HepG2 (cell line): Measurements from ENCODE around the gene ZFAND3. TPM values are rescaled to one million over a fixed set of nuclear protein-coding genes. Genes with fewer than 3 reads are reported as not detected.

ENCODE experiments used
- EZH2 ChIP-seq: conservative IDR thresholded peaks from 2 replicates; pipeline ENCODE4 v1.6.1; 2012; ENCODE audit warnings: mild to moderate bottlenecking, low read depth, low read length, moderate library complexity
- GATA4 ChIP-seq: sonication (generic); IDR thresholded peaks from 2 replicates; pipeline ENCODE4 v1.6.1; 2016; ENCODE audit warnings: antibody characterized with exemption, low read depth, borderline replicate concordance
- IKZF4 ChIP-seq: sonication (generic); formaldehyde crosslinking; IDR thresholded peaks from 2 replicates; pipeline ENCODE4 v1.5.1; 2020; ENCODE audit warnings: borderline replicate concordance, mild to moderate bottlenecking, low read depth, missing genetic modification reagents; ENCODE audit errors: not compliant biosample characterization
- NFE2L2 ChIP-seq: fragments of 150-350 bp; IDR thresholded peaks from 2 replicates; pipeline ENCODE4 v1.6.1; 2014; ENCODE audit warnings: low read length
- NR0B2 ChIP-seq: sonication (generic); formaldehyde crosslinking; IDR thresholded peaks from 2 replicates; pipeline ENCODE4 v1.4.0; 2020; ENCODE audit warnings: mild to moderate bottlenecking, missing genetic modification reagents
- NR3C1 ChIP-seq: sonication (generic); formaldehyde crosslinking; IDR thresholded peaks from 2 replicates; pipeline ENCODE4 v1.4.0; 2020; ENCODE audit warnings: missing genetic modification reagents
- POGZ ChIP-seq: sonication (generic); formaldehyde crosslinking; IDR thresholded peaks from 2 replicates; pipeline ENCODE4 v1.4.0; 2020; ENCODE audit warnings: mild to moderate bottlenecking, missing genetic modification reagents
- SIX1 ChIP-seq: sonication (generic); formaldehyde crosslinking; IDR thresholded peaks from 2 replicates; pipeline ENCODE4 v1.4.0; 2020; ENCODE audit warnings: missing genetic modification reagents, borderline replicate concordance
- ZBTB21 ChIP-seq: sonication (generic); formaldehyde crosslinking; IDR thresholded peaks from 2 replicates; pipeline ENCODE4 v1.4.0; 2020; ENCODE audit warnings: missing genetic modification reagents
- ZBTB49 ChIP-seq: sonication (generic); formaldehyde crosslinking; IDR thresholded peaks from 2 replicates; pipeline ENCODE4 v1.4.0; 2020; ENCODE audit warnings: missing genetic modification reagents, borderline replicate concordance
- ZFP62 ChIP-seq: sonication (generic); formaldehyde crosslinking; IDR thresholded peaks from 2 replicates; pipeline ENCODE4 v1.4.0; 2020; ENCODE audit warnings: missing genetic modification reagents
- ZIK1 ChIP-seq: sonication (generic); formaldehyde crosslinking; IDR thresholded peaks from 2 replicates; pipeline ENCODE4 v1.5.0; 2020; ENCODE audit warnings: mild to moderate bottlenecking, low read depth, missing genetic modification reagents, borderline replicate concordance
- ZNF17 ChIP-seq: sonication (generic); formaldehyde crosslinking; IDR thresholded peaks from 2 replicates; pipeline ENCODE4 v1.5.0; 2020; ENCODE audit warnings: mild to moderate bottlenecking, missing genetic modification reagents
- ZNF749 ChIP-seq: sonication (generic); formaldehyde crosslinking; IDR thresholded peaks from 2 replicates; pipeline ENCODE4 v1.8.0; 2022; ENCODE audit warnings: mild to moderate bottlenecking, missing genetic modification reagents, moderate library complexity, borderline replicate concordance
- ZSCAN25 ChIP-seq: sonication (generic); formaldehyde crosslinking; IDR thresholded peaks from 2 replicates; pipeline ENCODE4 v1.8.0; 2022; ENCODE audit warnings: mild to moderate bottlenecking, missing genetic modification reagents
- ZSCAN9 ChIP-seq: IDR thresholded peaks from 2 replicates; pipeline ENCODE4 v1.6.1; 2016; ENCODE audit warnings: borderline replicate concordance
- polyA plus RNA-seq, 8 experiments: library from polyadenylated mRNA; depleted of rRNA in 3 of 8; stranded (reverse) in 7 of 8; unstranded in 1 of 8; fragments of >200 nt; fragmentation: Illumina TruSeq in 4 of 8; extraction: Trizol in 4 of 8; gene quantifications; 2 replicates each; pipeline versions ENCODE4 v1.2.1 to v1.2.3, GENCODE V29; 2011 to 2016; ENCODE audit warnings: low read depth in 4 of 8, missing spikeins in 1 of 8, mixed read lengths in 1 of 8; ENCODE audit not compliant: insufficient read depth in 1 of 8
- total RNA-seq, 5 experiments: library from RNA; depleted of rRNA; stranded (reverse); fragments of >200 nt; fragmentation: Illumina TruSeq; extraction: Trizol; gene quantifications; 2 replicates each; pipeline ENCODE4 v1.2.3, GENCODE V29; 2016; ENCODE audit warnings: low read depth in 1 of 5
- TF ChIP-seq, protein P1 (sequence below): sonication (generic); formaldehyde crosslinking; IDR thresholded peaks from 2 replicates; pipeline ENCODE4 v1.4.0; 2020; ENCODE audit warnings: missing genetic modification reagents, mild to moderate bottlenecking, borderline replicate concordance
- TF ChIP-seq, protein P2 (sequence below): sonication (generic); formaldehyde crosslinking; conservative IDR thresholded peaks from 2 replicates; pipeline ENCODE4 v1.4.0; 2020; ENCODE audit warnings: missing genetic modification reagents
- TF ChIP-seq, protein P3 (sequence below): sonication (generic); formaldehyde crosslinking; IDR thresholded peaks from 2 replicates; pipeline ENCODE4 v1.5.1; 2020; ENCODE audit warnings: missing genetic modification reagents, mild to moderate bottlenecking, borderline replicate concordance
- TF ChIP-seq, protein P4 (sequence below): IDR thresholded peaks from 2 replicates; pipeline ENCODE4 v1.6.1; 2016; ENCODE audit warnings: missing genetic modification reagents, missing compliant biosample characterization

ZFAND3 gene
- total and polyA plus RNA-seq, 2 of the 13 experiments (the other 11 are each of a cell fraction or from before 2014, with no cell fraction given) = 16.4 to 17.1 TPM

DNA sequence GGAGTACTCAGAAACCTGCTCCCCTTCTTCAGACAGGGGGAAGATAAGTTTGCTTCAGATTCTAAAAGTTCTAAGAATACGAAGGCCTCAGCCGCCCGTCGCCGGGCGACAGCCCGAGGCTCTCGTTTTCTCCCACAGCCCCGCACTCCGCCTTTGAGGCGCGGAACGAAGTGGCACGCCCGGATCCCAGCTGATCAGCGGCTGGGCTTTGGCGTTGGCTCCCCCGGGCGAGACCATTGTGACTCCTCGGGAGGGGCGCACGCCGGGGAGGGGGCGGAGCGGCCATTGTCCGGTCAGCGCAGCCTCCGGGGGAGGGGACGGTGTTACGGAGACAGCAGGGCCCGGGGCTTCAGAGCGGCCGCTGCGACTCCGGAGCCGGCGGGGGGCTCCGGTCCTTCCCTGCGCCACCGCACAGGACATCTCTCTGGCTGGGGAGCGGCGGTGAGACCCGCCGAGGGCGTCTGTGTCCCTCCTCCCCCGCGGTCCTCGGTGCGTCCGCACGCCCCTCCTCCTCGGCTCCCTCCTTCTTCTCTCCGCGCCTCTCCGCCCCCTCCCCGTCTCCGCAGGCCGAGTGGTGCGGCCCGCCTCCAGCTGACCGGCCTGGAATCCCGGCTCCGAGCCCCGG is at the start of gene ZFAND3 (continued):
- TF ChIP-seq, protein P1, sequence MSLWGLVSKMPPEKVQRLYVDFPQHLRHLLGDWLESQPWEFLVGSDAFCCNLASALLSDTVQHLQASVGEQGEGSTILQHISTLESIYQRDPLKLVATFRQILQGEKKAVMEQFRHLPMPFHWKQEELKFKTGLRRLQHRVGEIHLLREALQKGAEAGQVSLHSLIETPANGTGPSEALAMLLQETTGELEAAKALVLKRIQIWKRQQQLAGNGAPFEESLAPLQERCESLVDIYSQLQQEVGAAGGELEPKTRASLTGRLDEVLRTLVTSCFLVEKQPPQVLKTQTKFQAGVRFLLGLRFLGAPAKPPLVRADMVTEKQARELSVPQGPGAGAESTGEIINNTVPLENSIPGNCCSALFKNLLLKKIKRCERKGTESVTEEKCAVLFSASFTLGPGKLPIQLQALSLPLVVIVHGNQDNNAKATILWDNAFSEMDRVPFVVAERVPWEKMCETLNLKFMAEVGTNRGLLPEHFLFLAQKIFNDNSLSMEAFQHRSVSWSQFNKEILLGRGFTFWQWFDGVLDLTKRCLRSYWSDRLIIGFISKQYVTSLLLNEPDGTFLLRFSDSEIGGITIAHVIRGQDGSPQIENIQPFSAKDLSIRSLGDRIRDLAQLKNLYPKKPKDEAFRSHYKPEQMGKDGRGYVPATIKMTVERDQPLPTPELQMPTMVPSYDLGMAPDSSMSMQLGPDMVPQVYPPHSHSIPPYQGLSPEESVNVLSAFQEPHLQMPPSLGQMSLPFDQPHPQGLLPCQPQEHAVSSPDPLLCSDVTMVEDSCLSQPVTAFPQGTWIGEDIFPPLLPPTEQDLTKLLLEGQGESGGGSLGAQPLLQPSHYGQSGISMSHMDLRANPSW (CRISPR knock-in tag) = peak; percentile 17; the same call in 1 of the 2 replicates
- TF ChIP-seq GATA4 (no peak), EZH2 (no peak), NR0B2 (CRISPR knock-in tag) (0 out of 2 replicates have a peak, but pooled peaks have one; percentile 24), ZSCAN25 (CRISPR knock-in tag) (no peak), ZIK1 (no peak; the same call in 1 of the 2 replicates), SIX1 (CRISPR knock-in tag) (0 out of 2 replicates have a peak, but pooled peaks have one; percentile 4), ZBTB49 (CRISPR knock-in tag) (0 out of 2 replicates have a peak, but pooled peaks have one; percentile 24), ZSCAN9 (CRISPR knock-in tag) (peak; percentile 13; the same call in 1 of the 2 replicates), NR3C1 (0 out of 2 replicates have a peak, but pooled peaks have one; percentile 19), IKZF4 (CRISPR knock-in tag) (no peak), ZFP62 (no peak), POGZ (CRISPR knock-in tag) (peak; percentile 74), ZNF749 (CRISPR knock-in tag) (no peak), ZNF17 (CRISPR knock-in tag) (no peak), NFE2L2 (no peak), ZBTB21 (CRISPR knock-in tag) (peak; percentile 57; the same call in 1 of the 2 replicates)
- TF ChIP-seq, protein P2, sequence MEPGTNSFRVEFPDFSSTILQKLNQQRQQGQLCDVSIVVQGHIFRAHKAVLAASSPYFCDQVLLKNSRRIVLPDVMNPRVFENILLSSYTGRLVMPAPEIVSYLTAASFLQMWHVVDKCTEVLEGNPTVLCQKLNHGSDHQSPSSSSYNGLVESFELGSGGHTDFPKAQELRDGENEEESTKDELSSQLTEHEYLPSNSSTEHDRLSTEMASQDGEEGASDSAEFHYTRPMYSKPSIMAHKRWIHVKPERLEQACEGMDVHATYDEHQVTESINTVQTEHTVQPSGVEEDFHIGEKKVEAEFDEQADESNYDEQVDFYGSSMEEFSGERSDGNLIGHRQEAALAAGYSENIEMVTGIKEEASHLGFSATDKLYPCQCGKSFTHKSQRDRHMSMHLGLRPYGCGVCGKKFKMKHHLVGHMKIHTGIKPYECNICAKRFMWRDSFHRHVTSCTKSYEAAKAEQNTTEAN (CRISPR knock-in tag) = no peak; the same call in 1 of the 2 replicates
- TF ChIP-seq, protein P3, sequence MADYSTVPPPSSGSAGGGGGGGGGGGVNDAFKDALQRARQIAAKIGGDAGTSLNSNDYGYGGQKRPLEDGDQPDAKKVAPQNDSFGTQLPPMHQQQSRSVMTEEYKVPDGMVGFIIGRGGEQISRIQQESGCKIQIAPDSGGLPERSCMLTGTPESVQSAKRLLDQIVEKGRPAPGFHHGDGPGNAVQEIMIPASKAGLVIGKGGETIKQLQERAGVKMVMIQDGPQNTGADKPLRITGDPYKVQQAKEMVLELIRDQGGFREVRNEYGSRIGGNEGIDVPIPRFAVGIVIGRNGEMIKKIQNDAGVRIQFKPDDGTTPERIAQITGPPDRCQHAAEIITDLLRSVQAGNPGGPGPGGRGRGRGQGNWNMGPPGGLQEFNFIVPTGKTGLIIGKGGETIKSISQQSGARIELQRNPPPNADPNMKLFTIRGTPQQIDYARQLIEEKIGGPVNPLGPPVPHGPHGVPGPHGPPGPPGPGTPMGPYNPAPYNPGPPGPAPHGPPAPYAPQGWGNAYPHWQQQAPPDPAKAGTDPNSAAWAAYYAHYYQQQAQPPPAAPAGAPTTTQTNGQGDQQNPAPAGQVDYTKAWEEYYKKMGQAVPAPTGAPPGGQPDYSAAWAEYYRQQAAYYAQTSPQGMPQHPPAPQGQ (CRISPR knock-in tag) = no peak
- TF ChIP-seq, protein P4, sequence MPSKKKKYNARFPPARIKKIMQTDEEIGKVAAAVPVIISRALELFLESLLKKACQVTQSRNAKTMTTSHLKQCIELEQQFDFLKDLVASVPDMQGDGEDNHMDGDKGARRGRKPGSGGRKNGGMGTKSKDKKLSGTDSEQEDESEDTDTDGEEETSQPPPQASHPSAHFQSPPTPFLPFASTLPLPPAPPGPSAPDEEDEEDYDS = peak; percentile 5; the same call in 1 of the 2 replicates
